ENCODE results near the gene CLEC18B.
"Not testable (repeated sequence)": the region's sequence is repeated elsewhere in the genome, so short reads cannot be mapped to it uniquely, and the experiment has no call there.

The CLEC18B gene

GRCh38 chr16:74361646-74362610 is 59.4 kb downstream of the CLEC18B start:
- in situ Hi-C loops (cut with MboI; ENCODE audit: low sequenced_read_pairs) = not testable (repeated sequence)

Measured in HL-60/S4 treated with retinoic acid at 250 ng/mL for 4 days and 3 days (cell line).